ENCODE measurements around the gene TXNDC15. TPM values are rescaled to one million over a fixed set of nuclear protein-coding genes. Genes with fewer than 3 reads are reported as not detected.

The TXNDC15 gene
- total and polyA plus RNA-seq, 2 donors (not counting 1 experiment from before 2014, with no cell fraction given) = 65.9 to 132 TPM

GRCh38 chr5:134938030-134938429 lies 63.9 kb downstream of the TXNDC15 start:
- Histone ChIP-seq H3K9ac (ENCODE audit: insufficient read depth, low read length) (no peak overlapping the region), H3K79me2 (ENCODE audit: control insufficient read depth, insufficient read depth, low read length) (no peaks in the 10 kb centered on the region), H3K27me3 (ENCODE audit: control insufficient read depth, insufficient read depth, low read length) (no peaks in the 10 kb centered on the region), H3K36me3 (ENCODE audit: control insufficient read depth, insufficient read depth, low read length) (no peaks in the 10 kb centered on the region), H3K4me1 (ENCODE audit: control insufficient read depth, extremely low read depth, insufficient read depth, low read length) (no peaks in the 10 kb centered on the region), H3K4me2 (ENCODE audit: extremely low read depth, insufficient read depth, low read length) (no peak overlapping the region), H3K27ac (ENCODE audit: insufficient read depth, low read length) (no peak overlapping the region), H4K20me1 (ENCODE audit: control insufficient read depth, extremely low read depth, insufficient read depth, low read length) (no peaks in the 10 kb centered on the region), H2AFZ (ENCODE audit: low read length) (no peak overlapping the region), H3K4me3 (replicated peaks in 1 of 4; ENCODE audit: control extremely low read depth in 1 of 4, insufficient read depth in 1 of 4, low read depth in 3 of 4, low read length in 4 of 4) (no peak overlapping the region), H3K9me3 (ENCODE audit: control insufficient read depth, insufficient read depth, low read depth, low read length) (no peaks in the 10 kb centered on the region)
- TF ChIP-seq CTCF (conservative IDR thresholded peaks at IDR 0.05 in 1 of 2, IDR thresholded peaks at IDR 0.05 in 1 of 2; ENCODE audit: low read depth in 1 of 2, low read length in 2 of 2) (no peak), EZH2 (IDR thresholded peaks at IDR 0.05; ENCODE audit: low read length, missing control alignments) (no peak)
- no peak for DNase-seq (ENCODE audit: low read depth in 2 of 2)

GRCh38 chr5:134939500-134939899 lies 65.3 kb downstream of the TXNDC15 start:
- no peaks in the 10 kb centered on the region for H3K79me2 ChIP-seq (ENCODE audit: control insufficient read depth, insufficient read depth, low read length)
- no peak overlapping the region for H3K27ac ChIP-seq (ENCODE audit: insufficient read depth, low read length)
- no peak for DNase-seq (ENCODE audit: low read depth in 2 of 2)
- no peaks in the 10 kb centered on the region for H3K27me3 ChIP-seq (ENCODE audit: control insufficient read depth, insufficient read depth, low read length)
- no peak overlapping the region for H3K4me2 ChIP-seq (ENCODE audit: extremely low read depth, insufficient read depth, low read length)
- H2AFZ ChIP-seq (ENCODE audit: low read length) = no peak overlapping the region
- H3K9ac ChIP-seq (ENCODE audit: insufficient read depth, low read length) = no peak overlapping the region
- H3K4me1 ChIP-seq (ENCODE audit: control insufficient read depth, extremely low read depth, insufficient read depth, low read length) = no peaks in the 10 kb centered on the region
- no peak overlapping the region for H3K4me3 ChIP-seq (replicated peaks in 1 of 4; ENCODE audit: control extremely low read depth in 1 of 4, insufficient read depth in 1 of 4, low read depth in 3 of 4, low read length in 4 of 4)
- no peaks in the 10 kb centered on the region for H4K20me1 ChIP-seq (ENCODE audit: control insufficient read depth, extremely low read depth, insufficient read depth, low read length)
- no peaks in the 10 kb centered on the region for H3K36me3 ChIP-seq (ENCODE audit: control insufficient read depth, insufficient read depth, low read length)
- TF ChIP-seq CTCF (conservative IDR thresholded peaks at IDR 0.05 in 1 of 2, IDR thresholded peaks at IDR 0.05 in 1 of 2; ENCODE audit: low read depth in 1 of 2, low read length in 2 of 2) (no peak), EZH2 (IDR thresholded peaks at IDR 0.05; ENCODE audit: low read length, missing control alignments) (no peak)
- H3K9me3 ChIP-seq (ENCODE audit: control insufficient read depth, insufficient read depth, low read depth, low read length) = no peaks in the 10 kb centered on the region

GRCh38 chr5:134943547-134943946 lies 69.4 kb downstream of the TXNDC15 start:
- Histone ChIP-seq H3K9me3 (ENCODE audit: control insufficient read depth, insufficient read depth, low read depth, low read length) (no peaks in the 10 kb centered on the region), H3K4me3 (replicated peaks in 1 of 4; ENCODE audit: control extremely low read depth in 1 of 4, insufficient read depth in 1 of 4, low read depth in 3 of 4, low read length in 4 of 4) (no peak overlapping the region), H4K20me1 (ENCODE audit: control insufficient read depth, extremely low read depth, insufficient read depth, low read length) (no peaks in the 10 kb centered on the region), H3K79me2 (ENCODE audit: control insufficient read depth, insufficient read depth, low read length) (no peaks in the 10 kb centered on the region), H2AFZ (ENCODE audit: low read length) (no peak overlapping the region), H3K27me3 (ENCODE audit: control insufficient read depth, insufficient read depth, low read length) (no peaks in the 10 kb centered on the region), H3K36me3 (ENCODE audit: control insufficient read depth, insufficient read depth, low read length) (no peaks in the 10 kb centered on the region), H3K4me2 (ENCODE audit: extremely low read depth, insufficient read depth, low read length) (no peak overlapping the region), H3K27ac (ENCODE audit: insufficient read depth, low read length) (no peak overlapping the region), H3K9ac (ENCODE audit: insufficient read depth, low read length) (no peak overlapping the region), H3K4me1 (ENCODE audit: control insufficient read depth, extremely low read depth, insufficient read depth, low read length) (no peaks in the 10 kb centered on the region)
- TF ChIP-seq EZH2 (IDR thresholded peaks at IDR 0.05; ENCODE audit: low read length, missing control alignments) = no peak
- DNase-seq (ENCODE audit: low read depth in 2 of 2) = no peak
